Right atrium auricular region (tissue), 2 donors: Measurements from ENCODE around the gene TMEM44. TPM values are rescaled to one million over a fixed set of nuclear protein-coding genes. Genes with fewer than 3 reads are reported as not detected.

Experiments used
- DNase-seq: peaks from one replicate; pipeline ENCODE4 v3.0.0-alpha.2; 2019; ENCODE audit warnings: low spot score
- H3K27ac ChIP-seq, 2 donors: fragments of 200-600 bp; sonication (generic); 1 replicate in 1 of 2; 2 replicates in 1 of 2; pipeline ENCODE4 v1.5.1; 2016 to 2019
- H3K27me3 ChIP-seq, 2 donors: fragments of 200-600 bp; sonication (generic); one replicate each; pipeline versions ENCODE4 v1.5.1 to v1.6.0; 2017 to 2019
- H3K36me3 ChIP-seq: fragments of 200-600 bp; sonication (generic); one replicate; pipeline ENCODE4 v1.5.1; 2016
- H3K4me1 ChIP-seq, 2 donors: fragments of 200-600 bp; sonication (generic); one replicate each; pipeline versions ENCODE4 v1.5.1 to v1.6.0; 2017 to 2019
- H3K4me3 ChIP-seq, 2 donors: fragments of 200-600 bp; sonication (generic); 1 replicate in 1 of 2; 2 replicates in 1 of 2; pipeline ENCODE4 v1.5.1; 2017 to 2019; ENCODE audit warnings: mild to moderate bottlenecking in 1 of 2, moderate library complexity in 1 of 2
- H3K9me3 ChIP-seq, 2 donors: fragments of 200-600 bp; sonication (generic); one replicate each; pipeline ENCODE4 v1.5.1; 2019
- total RNA-seq, 2 donors: library from RNA; depleted of rRNA; stranded (reverse); fragments of >200 nt; gene quantifications; one replicate each; pipeline ENCODE4 v1.1.0, GENCODE V29; 2016
- TF ChIP-seq, protein P1 (sequence below), 2 donors: fragments of 200-600 bp; sonication (generic); IDR thresholded peaks; one replicate each; pipeline ENCODE4 v1.5.1; 2019; ENCODE audit warnings: antibody characterized with exemption in 2 of 2

The TMEM44 gene
- total RNA-seq, 2 donors from 2014 or later: 5.9 to 6.4 TPM

- Histone ChIP-seq H3K4me3 (no peak overlapping the region), H3K4me1 (peaks cover 0 to 49% of the 10 kb centered on the region in 2 donors), H3K9me3 (no peaks in the 10 kb centered on the region), H3K27me3 (no peaks in the 10 kb centered on the region), H3K36me3 (no peaks in the 10 kb centered on the region), H3K27ac (peak overlapping the region; percentile 76 to 90)
- TF ChIP-seq, protein P1, sequence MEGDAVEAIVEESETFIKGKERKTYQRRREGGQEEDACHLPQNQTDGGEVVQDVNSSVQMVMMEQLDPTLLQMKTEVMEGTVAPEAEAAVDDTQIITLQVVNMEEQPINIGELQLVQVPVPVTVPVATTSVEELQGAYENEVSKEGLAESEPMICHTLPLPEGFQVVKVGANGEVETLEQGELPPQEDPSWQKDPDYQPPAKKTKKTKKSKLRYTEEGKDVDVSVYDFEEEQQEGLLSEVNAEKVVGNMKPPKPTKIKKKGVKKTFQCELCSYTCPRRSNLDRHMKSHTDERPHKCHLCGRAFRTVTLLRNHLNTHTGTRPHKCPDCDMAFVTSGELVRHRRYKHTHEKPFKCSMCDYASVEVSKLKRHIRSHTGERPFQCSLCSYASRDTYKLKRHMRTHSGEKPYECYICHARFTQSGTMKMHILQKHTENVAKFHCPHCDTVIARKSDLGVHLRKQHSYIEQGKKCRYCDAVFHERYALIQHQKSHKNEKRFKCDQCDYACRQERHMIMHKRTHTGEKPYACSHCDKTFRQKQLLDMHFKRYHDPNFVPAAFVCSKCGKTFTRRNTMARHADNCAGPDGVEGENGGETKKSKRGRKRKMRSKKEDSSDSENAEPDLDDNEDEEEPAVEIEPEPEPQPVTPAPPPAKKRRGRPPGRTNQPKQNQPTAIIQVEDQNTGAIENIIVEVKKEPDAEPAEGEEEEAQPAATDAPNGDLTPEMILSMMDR (IDR thresholded peaks at IDR 0.05): no peak
- DNase-seq: peak; percentile 79
These were observed 54.1 kb downstream of the TMEM44 start for GRCh38 chr3:194579091-194579606.

- Histone ChIP-seq H3K4me1 (peaks cover 0 to 55% of the 10 kb centered on the region in 2 donors), H3K9me3 (no peaks in the 10 kb centered on the region), H3K4me3 (no peak overlapping the region), H3K36me3 (no peaks in the 10 kb centered on the region), H3K27me3 (no peaks in the 10 kb centered on the region), H3K27ac (peak overlapping the region; percentile 76 to 90)
- TF ChIP-seq, protein P1 (IDR thresholded peaks at IDR 0.05): no peak
- DNase-seq: peak; percentile 93
These were observed 55.0 kb downstream of the TMEM44 start for GRCh38 chr3:194577986-194578905.

DNA sequence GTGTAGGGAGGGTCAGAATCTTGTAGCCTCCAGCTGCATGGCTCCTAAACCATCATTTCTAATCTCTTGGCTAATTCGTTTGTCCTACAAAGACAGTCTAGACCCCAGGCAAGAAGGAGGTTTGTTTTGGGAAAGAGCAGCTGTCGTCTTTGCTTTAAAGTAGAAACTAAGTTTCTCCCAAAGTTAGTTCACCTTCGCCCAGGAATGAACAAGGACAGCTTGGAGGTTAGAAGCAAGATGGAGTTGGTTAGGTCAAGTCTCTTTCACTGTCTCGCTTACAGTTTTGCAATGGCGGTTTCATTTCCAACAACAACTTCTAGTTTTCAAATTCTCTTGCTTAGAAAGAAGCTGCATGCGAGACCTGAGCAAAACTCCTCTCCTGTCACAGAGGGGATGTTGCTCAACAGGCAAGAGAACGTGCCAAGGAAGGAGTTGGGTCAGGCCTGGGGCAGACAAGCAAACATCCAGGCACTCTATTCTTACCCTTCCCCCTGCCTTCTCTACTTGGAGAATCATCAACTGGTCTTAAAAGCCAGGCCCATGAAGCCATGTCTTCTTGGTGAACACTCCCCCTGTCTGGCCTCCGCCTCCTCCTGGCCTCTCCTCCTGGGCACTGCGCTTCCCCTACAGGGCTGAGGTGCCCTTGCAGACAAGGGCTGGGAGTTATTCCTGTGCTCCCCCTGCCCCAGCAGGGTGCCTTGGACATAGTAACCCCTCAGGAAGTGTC lies 57.6 kb downstream of the TMEM44 start:
- Histone ChIP-seq H3K36me3 (no peaks in the 10 kb centered on the region), H3K27me3 (no peaks in the 10 kb centered on the region), H3K4me3 (no peak overlapping the region), H3K4me1 (peaks cover 0 to 78% of the 10 kb centered on the region in 2 donors), H3K27ac (peak overlapping the region; percentile 84 to 90), H3K9me3 (no peaks in the 10 kb centered on the region)
- DNase-seq: peak; percentile 86
- TF ChIP-seq, protein P1 (IDR thresholded peaks at IDR 0.05): no peak

DNA sequence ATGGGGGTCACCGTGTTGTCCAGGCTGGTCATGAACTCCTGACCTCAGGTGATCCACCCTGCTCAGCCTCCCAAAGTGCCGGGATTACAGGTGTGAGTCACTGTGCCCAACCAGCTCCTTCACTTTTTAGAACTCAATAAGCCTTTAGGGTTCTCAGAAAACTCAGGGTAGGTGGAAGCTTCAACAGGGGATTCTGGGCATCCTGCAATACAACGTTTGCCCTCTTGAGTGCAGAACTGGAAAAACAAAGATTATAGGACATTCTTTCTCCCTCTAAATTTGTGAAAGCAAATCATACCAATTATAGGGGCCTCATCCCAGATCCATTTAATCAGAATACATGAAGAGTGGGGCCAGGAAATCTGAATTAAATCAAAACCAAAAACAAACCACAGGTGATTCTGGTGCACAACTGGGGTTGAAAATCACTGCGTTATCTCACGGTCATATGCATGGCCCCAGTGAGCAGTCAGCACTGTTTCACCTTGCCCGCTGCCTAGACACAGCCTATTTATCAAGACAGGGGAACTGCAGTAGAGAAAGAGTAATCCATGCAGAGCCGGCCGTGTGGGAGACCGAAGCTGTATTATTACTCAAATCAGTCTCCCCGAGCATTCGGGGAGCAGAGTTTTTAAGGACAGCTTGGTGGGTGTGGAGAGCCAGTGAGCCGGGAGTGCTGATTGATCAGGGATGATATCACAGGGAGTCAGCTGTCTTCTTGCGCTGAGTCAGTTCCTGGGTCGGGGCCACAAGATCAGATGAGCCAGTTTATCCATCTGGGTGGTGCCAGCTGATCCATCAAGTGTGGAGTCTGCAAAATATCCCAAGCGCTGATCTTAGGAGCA lies 58.4 kb downstream of the TMEM44 start:
- Histone ChIP-seq H3K4me3 (no peak overlapping the region), H3K27me3 (no peaks in the 10 kb centered on the region), H3K36me3 (no peaks in the 10 kb centered on the region), H3K9me3 (no peaks in the 10 kb centered on the region), H3K4me1 (peaks cover 0 to 75% of the 10 kb centered on the region in 2 donors), H3K27ac (peak overlapping the region; percentile 84 to 90)
- DNase-seq: peak; percentile 72
- TF ChIP-seq, protein P1 (IDR thresholded peaks at IDR 0.05): peak in 1 of 2 donors; percentile 42
